ENCODE data around the gene BACH2. TPM values are rescaled to one million over a fixed set of nuclear protein-coding genes. Genes with fewer than 3 reads are reported as not detected.
A peak's percentile ranks its signal among the peaks of the same experiment; 100 is the strongest.

Gene BACH2
- total RNA-seq, 1 donor from 2014 or later, result 2.1 TPM

DNA sequence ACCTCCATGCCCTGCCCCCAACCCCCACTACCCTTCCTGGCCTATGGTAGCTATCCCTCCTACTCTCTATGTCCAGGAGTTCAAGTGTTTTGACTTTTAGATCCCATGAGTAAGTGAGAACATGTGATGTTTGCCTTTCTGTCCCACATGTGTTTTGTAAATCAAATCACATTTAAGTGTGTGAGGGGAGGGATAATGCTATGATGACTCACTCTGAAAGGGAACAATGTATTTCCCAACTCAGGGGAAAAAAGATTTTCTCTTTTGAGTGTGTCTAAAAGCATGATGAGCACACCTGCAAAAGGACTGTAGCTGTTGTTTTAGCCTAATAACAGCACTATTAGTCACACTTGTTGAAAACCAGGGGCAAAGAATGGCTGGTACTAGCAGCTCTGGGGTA is 208.6 kb downstream of the BACH2 start:
- H3K4me3 ChIP-seq (ENCODE audit: low read depth, low read length), result no peak overlapping the region
- DNase-seq (ENCODE audit: low read depth) (peak; percentile 100), FAIRE-seq (peak; percentile 80)
- H3K36me3 ChIP-seq (ENCODE audit: control insufficient read depth, insufficient read depth, low read length), result no peaks in the 10 kb centered on the region
- no peaks in the 10 kb centered on the region for H3K27me3 ChIP-seq (ENCODE audit: control insufficient read depth, insufficient read depth, low read length)
- TF ChIP-seq, protein P1, sequence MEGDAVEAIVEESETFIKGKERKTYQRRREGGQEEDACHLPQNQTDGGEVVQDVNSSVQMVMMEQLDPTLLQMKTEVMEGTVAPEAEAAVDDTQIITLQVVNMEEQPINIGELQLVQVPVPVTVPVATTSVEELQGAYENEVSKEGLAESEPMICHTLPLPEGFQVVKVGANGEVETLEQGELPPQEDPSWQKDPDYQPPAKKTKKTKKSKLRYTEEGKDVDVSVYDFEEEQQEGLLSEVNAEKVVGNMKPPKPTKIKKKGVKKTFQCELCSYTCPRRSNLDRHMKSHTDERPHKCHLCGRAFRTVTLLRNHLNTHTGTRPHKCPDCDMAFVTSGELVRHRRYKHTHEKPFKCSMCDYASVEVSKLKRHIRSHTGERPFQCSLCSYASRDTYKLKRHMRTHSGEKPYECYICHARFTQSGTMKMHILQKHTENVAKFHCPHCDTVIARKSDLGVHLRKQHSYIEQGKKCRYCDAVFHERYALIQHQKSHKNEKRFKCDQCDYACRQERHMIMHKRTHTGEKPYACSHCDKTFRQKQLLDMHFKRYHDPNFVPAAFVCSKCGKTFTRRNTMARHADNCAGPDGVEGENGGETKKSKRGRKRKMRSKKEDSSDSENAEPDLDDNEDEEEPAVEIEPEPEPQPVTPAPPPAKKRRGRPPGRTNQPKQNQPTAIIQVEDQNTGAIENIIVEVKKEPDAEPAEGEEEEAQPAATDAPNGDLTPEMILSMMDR (IDR thresholded peaks at IDR 0.05; ENCODE audit: insufficient read depth, low read length, severe bottlenecking), result no peak

DNA sequence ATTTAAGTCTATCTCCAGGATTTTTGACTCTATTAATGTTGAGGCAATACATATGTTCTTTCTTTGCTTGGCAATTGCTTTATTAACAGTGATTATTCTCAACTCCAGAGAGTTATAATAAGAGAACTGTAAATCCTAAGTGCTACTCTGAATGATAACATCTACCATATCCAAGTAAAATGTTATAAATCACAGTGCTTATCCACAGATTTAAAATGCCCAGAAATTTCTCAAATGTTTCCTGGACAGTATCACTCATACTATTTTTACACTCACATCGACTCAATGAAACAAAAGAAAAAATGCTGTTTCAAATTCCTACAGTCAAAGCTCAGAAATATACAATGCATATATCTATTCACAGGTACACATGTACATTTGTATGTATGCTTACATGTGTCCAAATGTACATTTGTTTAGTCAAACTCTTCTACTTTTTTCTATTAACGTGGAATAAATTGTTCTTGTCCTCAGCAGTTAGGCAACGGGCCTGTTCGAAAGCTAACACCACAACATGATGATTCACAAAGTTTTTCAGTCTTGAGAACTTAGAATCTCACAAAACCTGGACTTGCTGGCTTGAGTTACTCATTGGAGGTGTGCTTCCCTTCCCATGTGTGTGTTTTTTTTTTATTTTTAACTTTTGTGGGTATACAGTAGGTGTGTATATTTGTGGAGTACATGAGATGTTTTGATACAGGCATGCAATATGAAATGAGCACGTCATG is 209.4 kb downstream of the BACH2 start:
- Histone ChIP-seq H3K4me3 (ENCODE audit: low read depth, low read length) (no peak overlapping the region), H3K27me3 (ENCODE audit: control insufficient read depth, insufficient read depth, low read length) (no peaks in the 10 kb centered on the region), H3K36me3 (ENCODE audit: control insufficient read depth, insufficient read depth, low read length) (no peaks in the 10 kb centered on the region)
- FAIRE-seq (no peak), DNase-seq (ENCODE audit: low read depth) (peak; percentile 96)
- TF ChIP-seq, protein P1 (IDR thresholded peaks at IDR 0.05; ENCODE audit: insufficient read depth, low read length, severe bottlenecking), result no peak

DNA sequence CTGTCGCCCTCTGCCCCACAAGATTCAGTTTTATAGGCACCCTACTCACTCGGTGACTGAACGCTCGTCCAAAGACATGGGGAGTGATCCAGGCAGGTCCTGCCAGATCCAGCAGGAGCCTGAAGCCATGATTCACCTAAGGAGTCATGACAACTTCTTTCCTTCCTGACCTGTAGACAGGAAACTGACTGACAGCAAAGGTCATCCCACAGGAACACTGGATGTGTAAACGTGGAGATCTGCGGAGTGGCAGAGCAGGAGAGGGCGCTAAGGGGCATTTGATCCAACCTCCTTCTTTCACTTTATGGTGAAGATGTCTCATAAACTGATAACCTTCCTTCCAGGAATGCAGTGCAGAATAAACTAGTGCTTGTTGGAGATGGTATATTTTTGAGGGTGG is 210.1 kb downstream of the BACH2 start:
- Histone ChIP-seq H3K36me3 (ENCODE audit: control insufficient read depth, insufficient read depth, low read length) (no peaks in the 10 kb centered on the region), H3K27me3 (ENCODE audit: control insufficient read depth, insufficient read depth, low read length) (no peaks in the 10 kb centered on the region), H3K4me3 (ENCODE audit: low read depth, low read length) (no peak overlapping the region)
- DNase-seq (ENCODE audit: low read depth), result peak; percentile 97
- peak; percentile 85 for FAIRE-seq
- TF ChIP-seq, protein P1 (IDR thresholded peaks at IDR 0.05; ENCODE audit: insufficient read depth, low read length, severe bottlenecking), result peak; percentile 28

DNA sequence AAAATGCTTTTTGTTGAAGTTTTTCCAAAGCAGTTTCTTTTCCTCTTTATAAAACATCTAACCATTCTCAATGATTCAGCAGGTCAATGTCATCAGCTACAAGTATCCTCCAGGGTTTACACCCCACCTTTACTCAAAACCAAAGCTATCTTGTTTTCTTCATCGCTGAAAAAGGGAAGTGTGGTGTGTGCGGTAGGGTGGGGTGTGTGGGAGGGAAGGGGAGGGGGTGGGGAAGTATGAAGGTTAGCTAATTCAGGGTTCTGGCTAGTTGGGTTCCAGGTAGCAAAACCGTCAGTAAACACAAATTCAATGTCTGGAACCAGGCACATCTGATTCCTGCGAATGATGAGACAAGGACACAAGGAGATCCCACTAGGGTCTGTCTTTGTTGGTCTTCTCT is 212.8 kb downstream of the BACH2 start:
- Histone ChIP-seq H3K4me3 (ENCODE audit: low read depth, low read length) (no peak overlapping the region), H3K36me3 (ENCODE audit: control insufficient read depth, insufficient read depth, low read length) (no peaks in the 10 kb centered on the region), H3K27me3 (ENCODE audit: control insufficient read depth, insufficient read depth, low read length) (no peaks in the 10 kb centered on the region)
- TF ChIP-seq, protein P1 (IDR thresholded peaks at IDR 0.05; ENCODE audit: insufficient read depth, low read length, severe bottlenecking), result no peak
- DNase-seq (ENCODE audit: low read depth) (no peak), FAIRE-seq (no peak)

DNA sequence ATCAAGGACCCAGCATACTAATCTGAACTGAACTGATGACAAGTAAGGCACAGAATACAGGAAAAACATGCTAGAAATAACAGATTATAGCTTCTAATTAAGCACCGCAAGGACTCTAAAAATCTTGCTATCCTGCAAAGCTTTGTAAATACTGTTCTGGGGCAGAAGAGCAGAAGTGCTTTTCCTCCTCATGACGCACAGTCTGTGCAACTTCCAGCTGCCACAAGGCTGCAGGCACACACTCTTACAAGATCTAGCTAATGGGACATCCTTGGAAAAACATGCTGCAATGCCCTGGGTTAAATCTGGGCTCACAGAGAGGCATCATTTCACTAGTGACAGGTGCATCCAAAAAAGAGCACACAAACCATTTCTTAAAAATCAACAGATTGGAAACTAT is 213.8 kb downstream of the BACH2 start:
- TF ChIP-seq, protein P1 (IDR thresholded peaks at IDR 0.05; ENCODE audit: insufficient read depth, low read length, severe bottlenecking), result no peak
- FAIRE-seq (no peak), DNase-seq (ENCODE audit: low read depth) (no peak)
- Histone ChIP-seq H3K36me3 (ENCODE audit: control insufficient read depth, insufficient read depth, low read length) (no peaks in the 10 kb centered on the region), H3K4me3 (ENCODE audit: low read depth, low read length) (no peak overlapping the region), H3K27me3 (ENCODE audit: control insufficient read depth, insufficient read depth, low read length) (no peaks in the 10 kb centered on the region)

All from bronchial epithelial cell (primary cell).